Nephron (organoid): ENCODE measurements around the gene AHRR.

Experiments used
- H3K27ac Mint-ChIP-seq, 3 experiments: 2 replicates each; pipeline ENCODE4 v1.8.0; 2020; ENCODE audit warnings: mixed read lengths in 3 of 3, mild to moderate bottlenecking in 2 of 3, moderate library complexity in 1 of 3
- H3K27me3 Mint-ChIP-seq: 2 replicates; pipeline ENCODE4 v1.8.0; 2021; ENCODE audit warnings: low read depth, mild to moderate bottlenecking, moderate library complexity, mixed read lengths
- H3K36me3 Mint-ChIP-seq: 2 replicates; pipeline ENCODE4 v1.8.0; 2020; ENCODE audit warnings: low read depth, mixed read lengths
- H3K4me1 Mint-ChIP-seq: 2 replicates; pipeline ENCODE4 v1.8.0; 2020; ENCODE audit warnings: mixed read lengths
- H3K4me3 Mint-ChIP-seq, 3 experiments: 2 replicates each; pipeline ENCODE4 v1.8.0; 2020; ENCODE audit warnings: mild to moderate bottlenecking in 3 of 3, mixed read lengths in 3 of 3, moderate library complexity in 2 of 3
- H3K9me3 Mint-ChIP-seq: 2 replicates; pipeline ENCODE4 v1.8.0; 2020; ENCODE audit warnings: mixed read lengths
- TF ChIP-seq, protein P1 (sequence below), 3 experiments: fragments of 200-600 bp; sonication (generic); IDR thresholded peaks; one replicate each; pipeline ENCODE4 v1.5.0; 2021; ENCODE audit warnings: antibody characterized with exemption in 3 of 3; ENCODE audit not compliant: unreplicated experiment in 3 of 3

AHRR gene

DNA sequence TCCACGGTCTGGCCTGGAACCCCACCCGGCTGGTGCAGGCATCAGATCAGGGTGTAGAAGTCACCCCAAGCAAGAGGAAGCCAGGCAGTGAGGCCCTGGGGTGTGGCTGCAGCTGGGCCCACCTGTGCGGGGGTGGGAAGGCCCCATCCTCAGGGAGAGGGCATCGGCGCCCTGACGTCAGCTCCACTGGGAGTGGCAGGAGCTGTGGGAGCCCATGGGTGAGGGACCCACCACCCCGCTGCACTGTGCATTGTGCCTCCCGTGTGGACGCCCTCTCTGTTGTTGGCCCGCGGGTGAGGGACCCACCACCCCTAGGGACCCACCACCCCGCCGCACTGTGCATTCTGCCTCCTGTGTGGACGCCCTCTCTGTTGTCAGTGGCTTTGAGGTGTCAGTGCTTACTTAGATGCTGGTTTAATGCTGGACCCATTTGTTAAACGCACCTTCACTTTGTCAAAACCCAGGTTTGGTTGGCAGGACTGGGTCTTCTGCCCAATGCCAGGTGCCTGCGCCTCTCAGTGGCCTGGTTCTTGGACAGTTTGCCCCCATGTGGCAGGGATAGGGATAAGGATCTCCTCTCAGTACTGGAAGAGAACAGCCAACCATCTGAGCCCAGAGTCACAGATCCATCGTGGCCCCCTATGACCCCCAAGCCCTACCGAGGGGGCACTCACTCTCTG is 114.6 kb downstream of the AHRR start:
- Mint-ChIP-seq H3K27me3 (peaks cover 3% of the 10 kb centered on the region), H3K36me3 (no peaks in the 10 kb centered on the region), H3K4me1 (no peaks in the 10 kb centered on the region), H3K4me3 (no peak overlapping the region), H3K27ac (no peak overlapping the region), H3K9me3 (no peaks in the 10 kb centered on the region)
- TF ChIP-seq, protein P1, sequence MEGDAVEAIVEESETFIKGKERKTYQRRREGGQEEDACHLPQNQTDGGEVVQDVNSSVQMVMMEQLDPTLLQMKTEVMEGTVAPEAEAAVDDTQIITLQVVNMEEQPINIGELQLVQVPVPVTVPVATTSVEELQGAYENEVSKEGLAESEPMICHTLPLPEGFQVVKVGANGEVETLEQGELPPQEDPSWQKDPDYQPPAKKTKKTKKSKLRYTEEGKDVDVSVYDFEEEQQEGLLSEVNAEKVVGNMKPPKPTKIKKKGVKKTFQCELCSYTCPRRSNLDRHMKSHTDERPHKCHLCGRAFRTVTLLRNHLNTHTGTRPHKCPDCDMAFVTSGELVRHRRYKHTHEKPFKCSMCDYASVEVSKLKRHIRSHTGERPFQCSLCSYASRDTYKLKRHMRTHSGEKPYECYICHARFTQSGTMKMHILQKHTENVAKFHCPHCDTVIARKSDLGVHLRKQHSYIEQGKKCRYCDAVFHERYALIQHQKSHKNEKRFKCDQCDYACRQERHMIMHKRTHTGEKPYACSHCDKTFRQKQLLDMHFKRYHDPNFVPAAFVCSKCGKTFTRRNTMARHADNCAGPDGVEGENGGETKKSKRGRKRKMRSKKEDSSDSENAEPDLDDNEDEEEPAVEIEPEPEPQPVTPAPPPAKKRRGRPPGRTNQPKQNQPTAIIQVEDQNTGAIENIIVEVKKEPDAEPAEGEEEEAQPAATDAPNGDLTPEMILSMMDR (IDR thresholded peaks at IDR 0.05; ENCODE audit: unreplicated experiment in 3 of 3), result peak in 2 of 3 experiments; percentile 19 to 27

DNA sequence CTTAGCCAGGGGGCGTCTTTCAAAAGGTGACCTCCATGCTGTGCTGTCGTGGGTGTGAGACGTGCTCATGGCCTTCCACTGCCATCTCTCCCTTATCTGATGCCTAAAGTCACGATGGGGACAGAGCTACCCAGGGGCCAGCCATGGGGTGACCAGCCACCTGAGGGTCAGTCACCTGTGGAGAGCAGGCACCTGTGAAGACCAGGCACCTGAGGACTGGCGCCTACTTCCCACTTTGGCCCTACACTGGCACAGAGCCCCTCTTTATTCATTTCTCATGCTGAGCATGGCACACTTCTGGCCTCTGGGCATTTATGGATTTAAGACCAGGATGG is 115.1 kb downstream of the AHRR start:
- Mint-ChIP-seq H3K27ac (no peak overlapping the region), H3K4me3 (no peak overlapping the region), H3K4me1 (no peaks in the 10 kb centered on the region), H3K36me3 (no peaks in the 10 kb centered on the region), H3K9me3 (no peaks in the 10 kb centered on the region), H3K27me3 (peaks cover 3% of the 10 kb centered on the region)
- TF ChIP-seq, protein P1 (IDR thresholded peaks at IDR 0.05; ENCODE audit: unreplicated experiment in 3 of 3), result no peak

DNA sequence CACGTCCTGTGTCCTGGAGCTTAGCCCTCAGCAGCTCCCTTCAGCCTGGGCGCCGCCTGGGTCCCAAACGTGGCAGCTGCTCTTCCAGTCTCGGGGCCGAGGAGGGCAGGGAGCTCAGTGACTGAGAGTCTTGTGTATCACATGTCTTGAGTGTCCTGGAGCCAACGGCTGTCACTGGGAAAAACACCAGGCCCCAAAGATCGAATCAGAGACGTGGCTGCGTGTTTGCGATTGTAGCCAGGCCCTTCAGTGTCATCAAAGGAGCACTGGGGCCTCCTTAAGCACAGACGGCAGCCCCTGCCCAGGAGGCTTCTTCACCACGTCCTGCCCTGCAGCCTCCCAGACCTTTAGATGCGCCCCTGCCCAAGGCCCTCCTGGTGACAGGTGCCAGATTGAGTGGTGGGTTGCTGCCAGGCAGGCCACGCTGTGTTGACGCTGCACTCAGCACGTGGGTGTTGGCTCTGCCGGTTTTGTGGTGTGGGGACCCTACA is 115.8 kb downstream of the AHRR start:
- Mint-ChIP-seq H3K27ac (no peak overlapping the region), H3K4me3 (no peak overlapping the region), H3K36me3 (no peaks in the 10 kb centered on the region), H3K27me3 (peaks cover 3% of the 10 kb centered on the region), H3K9me3 (no peaks in the 10 kb centered on the region), H3K4me1 (no peaks in the 10 kb centered on the region)
- TF ChIP-seq, protein P1 (IDR thresholded peaks at IDR 0.05; ENCODE audit: unreplicated experiment in 3 of 3), result no peak

DNA sequence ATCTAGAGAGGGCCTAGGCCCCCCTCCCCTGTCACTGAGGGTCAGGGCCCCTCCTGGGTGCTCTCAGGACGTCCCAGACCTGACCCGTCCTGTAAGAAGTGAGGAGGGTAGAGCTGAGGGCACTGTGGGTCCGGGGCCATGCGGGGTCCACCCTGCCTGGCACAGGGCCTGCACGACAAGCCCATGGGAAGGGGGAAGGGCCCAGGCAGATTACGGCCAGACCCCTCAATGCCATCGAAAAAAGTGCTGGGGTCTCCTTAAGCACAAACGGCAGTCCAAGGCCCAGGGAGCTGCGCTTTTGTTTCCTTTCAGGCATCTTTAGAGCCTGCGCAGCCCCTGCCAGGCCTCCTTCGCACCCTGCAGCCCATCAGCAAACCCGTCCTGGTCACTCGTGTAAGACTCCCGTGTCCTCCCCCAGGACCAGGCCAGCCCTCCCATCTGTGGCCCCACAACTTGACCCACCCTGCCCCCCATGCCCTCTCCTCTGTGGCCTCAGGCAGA is 117.0 kb downstream of the AHRR start:
- H3K27me3 Mint-ChIP-seq, result peaks cover 3% of the 10 kb centered on the region
- H3K4me1 Mint-ChIP-seq, result no peaks in the 10 kb centered on the region
- H3K27ac Mint-ChIP-seq, result no peak overlapping the region
- no peaks in the 10 kb centered on the region for H3K9me3 Mint-ChIP-seq
- TF ChIP-seq, protein P1 (IDR thresholded peaks at IDR 0.05; ENCODE audit: unreplicated experiment in 3 of 3), result no peak
- H3K36me3 Mint-ChIP-seq, result no peaks in the 10 kb centered on the region
- no peak overlapping the region for H3K4me3 Mint-ChIP-seq

DNA sequence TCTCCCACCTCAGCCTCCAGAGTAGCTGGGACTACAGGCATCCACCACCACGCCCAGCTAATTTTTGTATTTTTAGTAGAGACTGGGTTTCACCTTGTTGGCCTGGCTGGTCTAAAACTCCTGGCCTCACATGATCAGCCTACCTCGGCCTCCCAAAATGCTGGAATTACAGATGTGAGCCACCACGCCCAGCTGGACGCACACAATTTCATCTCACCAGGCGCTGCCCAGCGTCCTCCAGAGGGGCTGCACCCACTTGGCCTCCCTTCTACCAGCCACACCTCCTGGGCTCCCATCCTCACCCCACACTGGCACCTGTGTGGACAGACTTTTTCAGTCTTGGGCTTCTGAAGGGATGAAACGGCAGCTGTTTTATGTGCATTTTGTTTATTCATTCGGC is 117.7 kb downstream of the AHRR start:
- H3K9me3 Mint-ChIP-seq, result no peaks in the 10 kb centered on the region
- H3K27ac Mint-ChIP-seq, result no peak overlapping the region
- H3K27me3 Mint-ChIP-seq, result peaks cover 3% of the 10 kb centered on the region
- no peaks in the 10 kb centered on the region for H3K36me3 Mint-ChIP-seq
- TF ChIP-seq, protein P1 (IDR thresholded peaks at IDR 0.05; ENCODE audit: unreplicated experiment in 3 of 3), result no peak
- H3K4me3 Mint-ChIP-seq, result peak overlapping the region in 1 of 3 experiments; percentile 55
- peaks cover 2% of the 10 kb centered on the region for H3K4me1 Mint-ChIP-seq

DNA sequence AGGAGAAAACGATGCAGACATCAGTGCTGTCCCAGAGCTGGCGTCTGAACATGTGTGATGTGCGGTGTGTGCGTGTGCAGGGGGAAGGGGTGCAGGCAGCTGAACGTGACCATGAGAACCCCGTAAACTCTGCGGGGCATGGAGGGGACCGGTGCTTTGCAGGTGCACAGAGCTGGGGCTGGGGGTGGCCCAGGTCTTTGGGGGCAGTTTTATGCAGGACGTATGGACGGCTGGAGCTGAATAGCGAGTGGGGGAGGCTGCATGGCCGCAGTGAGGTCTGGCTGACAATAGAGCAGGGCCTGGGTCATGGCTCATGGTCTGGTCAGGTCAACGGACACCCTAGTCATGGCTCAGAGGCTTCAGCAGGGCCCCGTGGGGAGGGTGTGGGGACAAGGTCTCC is 118.1 kb downstream of the AHRR start:
- H3K27ac Mint-ChIP-seq, result no peak overlapping the region
- peaks cover 7% of the 10 kb centered on the region for H3K4me1 Mint-ChIP-seq
- H3K9me3 Mint-ChIP-seq, result no peaks in the 10 kb centered on the region
- H3K27me3 Mint-ChIP-seq, result peaks cover 3% of the 10 kb centered on the region
- TF ChIP-seq, protein P1 (IDR thresholded peaks at IDR 0.05; ENCODE audit: unreplicated experiment in 3 of 3), result no peak
- H3K4me3 Mint-ChIP-seq, result peak overlapping the region; percentile 25 to 55 (median 36)
- no peaks in the 10 kb centered on the region for H3K36me3 Mint-ChIP-seq
